Astrocyte of the cerebellum (primary cell): ENCODE measurements around the gene KRT9.
A peak's percentile ranks its signal among the peaks of the same experiment; 100 is the strongest.
"Not testable (repeated sequence)": the region's sequence is repeated elsewhere in the genome, so short reads cannot be mapped to it uniquely, and the experiment has no call there.

Experiments used
- DNase-seq: peaks from one replicate; pipeline ENCODE4 v3.0.0-alpha.2; 2011; ENCODE audit warnings: low read depth
- H3K4me3 ChIP-seq: 2 replicates; pipeline ENCODE4 v1.5.1; 2011; ENCODE audit warnings: mild to moderate bottlenecking, low read depth, low read length, moderate library complexity
- CTCF ChIP-seq: IDR thresholded peaks from 2 replicates; pipeline ENCODE4 v1.5.1; 2012; ENCODE audit warnings: low read length, low read depth, moderate library complexity, mild to moderate bottlenecking; ENCODE audit errors: missing control alignments
- in situ Hi-C: cut with HindIII; loops from 2 replicates; pipeline ENCODE4 v1.10.0; 2017; ENCODE audit warnings: low sequenced_read_pairs

KRT9 gene

GRCh38 chr17:41580244-41580575 is 8.4 kb upstream of the KRT9 start:
- DNase-seq, result no peak
- no peak for TF ChIP-seq CTCF
- in situ Hi-C loops, result no loop called here
- no peak overlapping the region for H3K4me3 ChIP-seq

GRCh38 chr17:41579484-41580243 is 7.8 kb upstream of the KRT9 start:
- peak; percentile 20 for DNase-seq
- no peak overlapping the region for H3K4me3 ChIP-seq
- peak; percentile 78 for TF ChIP-seq CTCF
- in situ Hi-C loops, result no loop called here

- no peak for TF ChIP-seq CTCF
- DNase-seq, result no peak
- in situ Hi-C loops, result no loop called here
- no peak overlapping the region for H3K4me3 ChIP-seq
Measured at GRCh38 chr17:41578971-41579370, 7.1 kb upstream of the KRT9 start.

GRCh38 chr17:41578538-41578937 is 6.7 kb upstream of the KRT9 start:
- in situ Hi-C loops, result no loop called here
- no peak for DNase-seq
- no peak overlapping the region for H3K4me3 ChIP-seq
- TF ChIP-seq CTCF, result no peak

GRCh38 chr17:41576740-41577139 is 4.9 kb upstream of the KRT9 start:
- H3K4me3 ChIP-seq, DNase-seq, in situ Hi-C loops: not testable (repeated sequence)

- TF ChIP-seq CTCF, result no peak
- in situ Hi-C loops, result no loop called here
- DNase-seq, result no peak
- H3K4me3 ChIP-seq, result no peak overlapping the region
Measured at GRCh38 chr17:41575336-41575735, 3.5 kb upstream of the KRT9 start.

- no peak for TF ChIP-seq CTCF
- in situ Hi-C loops, result no loop called here
- no peak overlapping the region for H3K4me3 ChIP-seq
- no peak for DNase-seq
Measured at GRCh38 chr17:41567317-41567716, 4.5 kb downstream of the KRT9 start.
